Activated CD8-positive, alpha-beta memory T cell treated with anti-CD3 and anti-CD28 coated beads for 36 hours (primary cell): Measurements from ENCODE around the gene BABAM2. TPM values are rescaled to one million over a fixed set of nuclear protein-coding genes. Genes with fewer than 3 reads are reported as not detected.

Experiments
- CTCF ChIA-PET: fragments of 350-600 bp; sonication (Branson Sonifier 250); formaldehyde crosslinking; loops from one replicate; lab custom pipeline; 2021; ENCODE audit warnings: antibody characterized with exemption; lab: Charles Lee
- POLR2A ChIA-PET: fragments of 350-600 bp; sonication (Branson Sonifier 250); formaldehyde crosslinking; loops from one replicate; lab custom pipeline; 2021; ENCODE audit warnings: antibody characterized with exemption; lab: Charles Lee
- total RNA-seq, 2 experiments: library from RNA; stranded (reverse); gene quantifications; one replicate each; pipeline ENCODE4 v1.2.3, GENCODE V29; 2021

BABAM2 gene
- total RNA-seq, 2 experiments from 2014 or later = 79.4 to 79.9 TPM

DNA sequence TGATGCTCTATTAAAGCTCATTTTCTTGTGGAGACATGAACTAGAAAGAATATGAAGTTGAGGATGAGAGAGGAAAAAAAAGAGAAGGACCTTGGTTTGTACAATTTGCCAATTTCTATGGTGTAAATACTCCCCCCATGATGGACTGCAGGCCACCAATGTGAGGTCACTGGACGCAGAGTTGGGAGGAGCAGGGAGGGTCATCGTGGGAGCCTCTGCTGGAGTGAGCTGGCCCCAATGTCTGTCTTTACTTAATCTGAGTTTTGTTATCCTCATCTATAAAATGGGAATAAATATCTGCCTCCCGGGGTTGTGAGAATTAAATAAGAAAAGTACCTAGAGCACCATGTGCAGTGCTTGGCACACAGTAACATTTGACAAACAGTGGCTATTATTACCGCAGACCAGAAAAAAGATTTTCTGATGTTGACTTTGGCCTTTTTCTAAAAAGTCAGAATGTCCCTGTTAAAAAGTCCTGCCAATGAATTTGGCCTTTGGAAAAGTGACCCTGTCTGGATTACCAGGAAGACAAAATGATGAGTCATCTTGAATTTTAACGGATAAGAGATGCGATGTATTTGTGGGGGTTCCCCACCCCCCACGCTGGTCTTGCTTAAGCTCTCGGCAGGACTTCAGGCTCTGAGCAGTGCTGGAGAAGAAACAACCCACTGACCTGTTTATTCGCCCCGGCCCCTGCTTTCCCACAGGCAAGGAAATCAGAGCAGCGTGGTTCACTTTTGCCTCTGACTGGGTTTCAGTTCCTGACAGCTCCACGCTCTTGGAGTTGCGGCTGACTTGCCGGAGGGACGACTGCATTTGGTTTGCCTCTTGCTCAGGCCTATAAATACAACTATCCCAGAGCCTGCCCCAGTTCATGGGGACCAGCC, 451.8 kb downstream of the BABAM2 start:
- CTCF ChIA-PET = no interaction called here
- POLR2A ChIA-PET = no interaction called here

DNA sequence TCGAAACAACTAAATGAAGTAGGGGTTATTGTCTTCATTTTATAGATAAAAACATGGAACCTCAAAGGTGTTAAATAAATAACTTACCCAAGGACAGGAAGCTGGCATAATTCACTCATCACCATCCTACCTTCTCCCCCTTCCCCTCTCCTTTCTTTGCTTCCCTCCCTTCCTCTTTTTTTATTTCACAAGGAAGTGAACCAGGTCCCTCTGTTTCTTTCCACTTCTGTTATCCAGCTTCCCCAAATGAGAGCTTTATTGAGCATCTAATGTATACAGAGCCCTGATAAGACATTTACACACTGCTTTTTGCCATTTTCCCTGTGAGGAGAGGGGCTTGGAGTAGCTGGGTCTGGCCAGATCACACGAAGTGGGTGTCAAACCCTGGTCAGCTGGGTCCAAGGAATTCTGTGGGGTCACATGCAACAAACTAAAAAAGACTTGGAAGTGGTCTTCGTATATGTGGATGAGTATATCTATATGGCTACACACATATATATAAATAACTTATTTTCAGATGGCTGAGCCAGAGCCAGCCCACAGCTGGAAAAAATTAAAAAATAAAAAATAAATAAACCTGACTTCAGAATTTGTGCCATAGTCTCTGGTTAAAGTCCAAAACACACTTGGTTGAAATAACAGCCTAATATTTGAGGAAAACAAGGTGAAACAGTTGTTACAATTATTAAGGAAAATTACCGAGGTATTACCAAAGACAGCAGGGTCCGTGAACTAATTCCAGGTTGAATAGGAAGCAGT, 452.8 kb downstream of the BABAM2 start:
- ChIA-PET CTCF (interaction anchor here (0.6 to 1.5 kb wide), 2 partner anchors 14 to 37 kb away, joined by 3 read pairs; no protein-coding TSS in a partner anchor), POLR2A (no interaction called here)

DNA sequence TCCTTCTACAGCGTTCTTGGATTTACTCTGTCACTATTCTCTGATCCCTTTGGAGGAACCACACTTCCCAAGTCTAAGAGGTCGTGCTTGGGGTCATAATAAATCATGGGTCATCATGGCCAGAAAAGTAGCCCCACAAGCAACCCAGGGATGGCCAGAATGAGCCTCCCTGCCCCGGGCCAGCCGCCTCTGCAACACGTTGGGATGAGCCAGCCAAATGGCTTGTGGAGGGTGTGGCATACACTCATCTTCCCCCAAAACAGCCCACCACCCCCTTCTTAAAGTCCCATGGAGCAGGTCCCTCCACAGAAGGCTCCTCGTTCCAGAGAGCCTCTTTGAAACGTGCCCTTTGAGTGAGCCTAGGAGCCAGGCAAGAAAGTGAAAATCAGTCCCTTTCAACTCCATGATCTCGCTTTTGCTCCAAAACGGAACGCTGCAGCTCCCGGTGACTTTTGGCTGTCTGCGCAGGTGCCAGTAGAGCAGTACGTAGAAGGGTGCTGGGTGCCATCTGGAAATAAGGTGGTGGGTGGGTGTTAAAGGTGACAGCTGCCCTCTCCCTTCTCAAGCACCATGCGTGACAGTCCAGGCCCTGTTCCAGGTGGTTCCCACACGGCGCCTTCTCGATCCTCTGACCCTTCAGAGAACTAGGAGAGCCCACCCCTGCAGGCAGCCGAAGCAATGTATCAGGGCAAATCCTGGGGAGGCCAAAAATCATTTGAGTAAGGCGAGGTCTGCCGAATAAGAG, 453.6 kb downstream of the BABAM2 start:
- POLR2A ChIA-PET = no interaction called here

DNA sequence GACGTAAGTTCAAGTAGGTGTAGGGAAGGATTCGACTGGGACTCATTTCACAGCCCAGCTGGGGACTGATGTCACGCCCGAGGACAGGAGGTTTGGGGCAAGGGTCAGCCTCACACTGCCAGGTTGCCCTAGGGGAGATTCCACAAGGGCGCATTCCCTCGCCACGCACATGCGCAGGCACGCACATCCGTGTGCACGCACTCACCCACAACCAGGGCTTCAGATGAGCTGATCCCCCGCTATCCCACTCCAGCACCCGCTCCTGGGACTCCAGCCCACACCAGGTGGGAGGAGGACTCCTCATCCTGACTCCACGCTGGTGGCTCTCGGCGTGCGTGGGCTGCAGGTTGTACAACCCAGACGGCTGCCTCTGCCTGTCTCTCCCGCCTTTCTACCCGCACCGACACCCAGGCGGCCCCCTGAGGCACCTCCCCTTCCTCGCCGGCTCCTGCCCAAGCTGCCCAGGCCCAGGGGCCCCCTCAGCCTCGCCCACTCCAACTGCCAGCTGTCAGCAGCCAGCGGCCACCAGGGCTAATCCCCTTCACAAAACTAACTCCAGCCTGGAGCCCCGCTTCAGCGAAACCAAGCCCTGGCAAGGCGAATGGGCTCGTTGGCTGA, 454.3 kb downstream of the BABAM2 start:
- CTCF ChIA-PET = no interaction called here
- POLR2A ChIA-PET = no interaction called here

More for the DNA sequence above, 453.6 kb downstream of the BABAM2 start:
- CTCF ChIA-PET = interaction anchor here (1.5 kb wide), 1 partner anchor 13 kb away, joined by 3 read pairs; no protein-coding TSS in a partner anchor

DNA sequence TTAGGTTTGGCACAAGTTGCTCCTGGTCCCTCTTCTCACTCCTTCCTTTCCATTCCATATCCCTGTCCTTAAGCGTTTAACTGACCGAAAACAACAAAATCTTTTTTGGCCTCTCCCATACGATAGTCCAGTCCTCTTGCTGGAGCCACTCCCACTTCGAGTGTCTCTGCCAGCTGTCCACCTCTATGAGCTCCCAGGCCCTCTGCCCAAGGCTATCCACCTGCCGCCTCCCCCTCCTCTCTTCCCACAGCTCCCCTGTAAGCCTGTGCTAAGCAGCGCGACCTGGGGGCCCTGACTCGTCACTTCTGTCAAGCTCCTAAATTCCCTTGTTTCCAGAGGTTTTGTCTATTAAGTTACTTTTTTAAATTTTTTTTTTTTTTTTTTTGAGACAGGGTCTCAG, 455.1 kb downstream of the BABAM2 start:
- ChIA-PET POLR2A (no interaction called here), CTCF (no interaction called here)

DNA sequence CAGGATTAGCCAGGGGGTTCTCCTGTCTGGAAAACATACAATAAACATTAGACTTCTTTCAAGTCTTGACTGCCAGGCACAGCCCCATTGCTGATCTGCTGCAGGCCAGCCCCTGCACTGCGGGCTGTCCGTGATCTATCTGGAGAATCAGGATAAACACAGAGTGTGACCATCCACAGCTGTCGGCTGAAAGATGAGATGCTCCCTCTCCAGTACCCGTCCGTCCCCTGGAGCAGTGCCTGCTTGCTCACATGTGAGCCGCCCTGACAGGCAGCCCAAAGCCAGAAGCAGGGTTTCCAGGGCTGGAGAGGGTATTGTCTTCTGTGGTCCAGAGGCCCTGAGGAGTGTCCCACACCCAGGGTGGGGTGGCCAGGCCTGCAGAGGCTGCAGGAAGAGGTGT, 456.1 kb downstream of the BABAM2 start:
- ChIA-PET CTCF (no interaction called here), POLR2A (no interaction called here)

DNA sequence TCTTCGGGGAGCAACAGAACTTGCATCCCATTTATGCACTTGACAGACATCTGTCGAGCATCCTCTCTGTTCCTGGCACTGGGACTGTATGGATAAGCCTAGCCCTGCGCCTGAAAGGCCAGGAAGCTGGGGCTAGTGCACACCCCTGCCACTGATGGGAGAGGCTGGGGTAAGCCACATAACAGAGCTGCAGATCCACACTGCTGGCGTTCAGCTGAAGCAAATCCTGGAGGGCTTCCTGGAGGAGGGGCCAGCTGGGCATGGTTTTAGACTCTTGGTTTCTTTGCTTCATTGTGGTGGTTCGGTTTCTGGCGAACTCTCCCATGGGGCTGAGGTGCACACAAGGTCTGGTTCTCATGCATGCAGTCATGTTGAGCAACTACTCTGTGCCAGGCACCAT, 456.7 kb downstream of the BABAM2 start:
- ChIA-PET POLR2A (no interaction called here), CTCF (no interaction called here)

DNA sequence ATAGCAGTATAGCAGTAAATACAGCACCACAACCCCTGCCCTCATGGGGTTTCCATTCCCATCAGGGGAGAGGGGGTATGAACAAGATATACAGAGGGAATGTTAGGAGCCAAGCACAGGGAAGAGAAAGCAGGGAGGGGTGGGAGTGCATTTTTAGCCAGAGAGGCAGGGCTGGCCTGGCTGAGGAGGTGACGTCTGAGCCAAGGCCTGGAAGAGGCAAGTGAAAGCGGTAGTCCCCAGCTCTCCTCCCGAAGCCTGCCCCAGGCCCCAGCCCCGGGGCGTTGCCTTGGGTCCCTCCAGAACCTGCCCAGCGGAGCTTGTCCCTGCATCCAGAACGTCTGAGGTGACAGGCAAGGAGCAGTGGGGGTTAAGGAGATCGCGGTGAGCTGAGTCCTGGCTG, 457.1 kb downstream of the BABAM2 start:
- CTCF ChIA-PET = interaction anchor here (0.5 kb wide), 1 partner anchor 393 kb away, joined by 4 read pairs; no protein-coding TSS in a partner anchor
- POLR2A ChIA-PET = no interaction called here

DNA sequence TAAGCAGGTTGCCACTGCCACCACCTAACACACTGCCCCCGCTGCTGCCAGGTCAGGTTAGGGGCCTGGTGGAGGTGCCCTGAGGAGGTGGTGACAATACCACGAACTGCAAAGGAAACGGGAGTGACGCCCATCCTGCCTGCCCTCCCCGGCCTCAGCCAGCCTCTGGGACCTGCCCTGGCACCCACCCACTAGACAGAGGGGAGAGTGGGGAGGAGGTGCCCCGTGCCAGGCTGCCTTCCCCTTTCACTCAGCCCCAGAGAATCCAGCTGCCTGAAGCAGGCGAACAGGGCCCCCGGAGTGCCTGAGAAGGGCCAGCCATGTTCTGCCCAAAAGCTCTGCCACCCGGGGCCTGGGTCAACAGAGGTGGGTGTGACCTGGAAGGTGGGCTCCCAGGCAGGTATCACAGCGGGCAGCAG, 457.6 kb downstream of the BABAM2 start:
- ChIA-PET CTCF (interaction anchor here (0.5 kb wide), 1 partner anchor 392 kb away, joined by 4 read pairs; no protein-coding TSS in a partner anchor), POLR2A (no interaction called here)

DNA sequence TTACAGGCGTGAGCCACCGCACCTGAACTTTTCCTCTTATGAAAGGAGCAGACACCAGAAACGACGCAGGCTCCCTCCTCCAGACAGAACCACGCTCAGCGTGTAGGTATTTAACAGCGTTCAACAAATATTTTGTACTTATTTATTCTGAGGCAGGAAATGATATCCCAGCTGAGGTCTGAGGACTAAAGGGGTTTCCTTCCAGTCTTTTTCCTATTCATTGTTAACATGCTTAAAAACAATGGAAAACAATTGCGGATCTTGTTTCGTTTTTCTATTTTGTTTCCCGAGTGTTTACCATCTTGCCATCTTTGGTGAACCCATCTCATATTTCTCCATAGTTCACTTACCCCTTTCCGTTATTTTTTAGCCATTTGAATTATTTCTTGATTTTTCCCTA, 458.4 kb downstream of the BABAM2 start:
- ChIA-PET POLR2A (no interaction called here), CTCF (no interaction called here)

DNA sequence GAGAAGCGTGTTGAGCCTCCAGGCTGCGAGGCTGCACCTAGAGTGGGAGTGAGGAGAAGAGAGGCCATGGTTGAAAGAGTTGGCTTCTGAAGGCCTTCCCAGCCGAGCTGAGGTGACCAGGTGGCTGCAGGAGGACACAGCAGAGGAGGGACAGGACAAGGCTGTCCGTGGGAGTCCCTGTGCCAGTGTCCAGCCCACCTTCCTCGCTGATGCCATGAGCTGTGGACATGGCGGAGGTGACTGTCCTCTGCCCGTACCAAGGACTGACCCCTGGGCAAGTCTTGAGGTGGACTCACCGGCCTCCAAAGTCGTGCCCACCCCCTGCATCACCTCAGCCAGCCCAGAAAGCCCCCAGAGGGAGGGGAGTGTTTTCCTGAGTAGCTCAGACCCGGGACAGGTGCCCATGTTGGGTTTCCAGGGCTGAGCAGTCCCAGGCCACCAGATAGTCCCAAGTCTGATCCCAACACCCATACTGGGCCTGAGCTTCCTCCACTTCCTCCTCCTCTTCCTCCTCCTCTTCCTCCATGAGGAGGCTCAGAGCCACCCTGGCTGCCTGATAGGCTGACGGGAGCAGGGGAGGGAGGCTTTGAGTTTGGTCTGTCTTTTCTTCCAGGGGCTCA, 459.1 kb downstream of the BABAM2 start:
- ChIA-PET POLR2A (no interaction called here), CTCF (interaction anchor here (1.4 kb wide), 1 partner anchor 9 kb away, joined by 3 read pairs; no protein-coding TSS in a partner anchor)

DNA sequence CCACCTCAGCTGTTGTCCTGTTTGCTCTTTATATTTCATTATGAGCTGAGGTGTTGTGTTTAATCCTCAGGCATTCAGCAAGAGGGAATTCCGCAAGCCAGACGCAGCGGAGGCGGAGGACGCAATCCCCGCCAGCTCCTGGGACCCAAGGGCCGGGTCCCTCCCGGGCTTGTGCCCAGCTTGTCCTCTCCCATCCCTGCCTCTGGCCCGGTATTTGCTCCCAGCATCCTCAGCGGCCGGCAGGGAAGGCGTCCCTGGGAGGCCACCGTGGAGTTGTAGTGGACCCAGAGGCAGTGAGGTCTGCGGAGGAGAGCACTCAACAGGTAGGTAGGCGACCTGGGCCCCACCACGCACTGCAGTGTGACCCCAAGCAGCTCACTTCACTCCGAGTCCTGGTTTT, 459.7 kb downstream of the BABAM2 start:
- ChIA-PET CTCF (interaction anchor here (1.4 kb wide), 1 partner anchor 9 kb away, joined by 3 read pairs; no protein-coding TSS in a partner anchor), POLR2A (no interaction called here)

DNA sequence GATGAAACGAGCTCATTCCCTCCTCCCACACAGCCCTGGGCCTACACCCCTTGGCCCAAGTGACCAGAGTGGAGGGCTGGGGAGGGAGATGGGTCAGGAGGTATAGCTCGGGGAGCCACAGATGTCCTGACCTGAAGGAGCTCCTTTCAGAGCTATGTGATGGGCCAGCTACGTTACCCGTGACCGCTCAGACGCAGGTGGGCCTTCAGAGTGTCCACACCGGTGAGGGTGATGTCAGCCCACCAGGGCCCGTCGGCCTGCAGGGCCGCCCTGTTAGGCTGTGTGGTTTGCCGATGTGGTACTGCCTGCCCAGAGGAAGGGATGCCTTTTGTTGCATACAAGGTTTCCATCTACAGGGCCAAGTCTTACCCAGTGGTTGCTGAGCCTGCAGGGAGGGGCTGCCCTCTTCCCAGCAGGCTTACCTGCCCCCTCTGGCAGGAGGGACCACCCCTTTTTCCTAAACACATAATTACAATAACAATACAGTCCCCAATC, 460.3 kb downstream of the BABAM2 start:
- POLR2A ChIA-PET = no interaction called here
- CTCF ChIA-PET = interaction anchor here (1.4 kb wide), 1 partner anchor 8 kb away, joined by 3 read pairs; no protein-coding TSS in a partner anchor

DNA sequence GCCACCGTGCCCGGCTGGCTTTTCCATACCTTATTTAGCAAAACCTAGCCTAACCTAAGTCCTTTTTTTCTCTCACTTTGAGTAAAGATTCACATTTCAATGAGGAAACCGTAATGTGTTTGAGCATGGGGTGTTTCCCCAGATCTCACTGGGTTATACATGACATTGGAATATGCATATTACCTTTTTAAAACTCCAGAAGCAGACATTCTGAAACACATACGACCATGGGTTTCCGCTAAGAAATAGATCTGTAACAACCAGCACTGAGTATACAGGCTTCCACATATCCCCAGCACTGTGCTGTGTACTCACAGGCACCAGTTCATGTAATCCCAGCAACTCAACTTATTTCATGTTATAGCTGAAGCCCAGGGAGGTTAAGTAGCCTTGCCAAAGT, 461.1 kb downstream of the BABAM2 start:
- ChIA-PET POLR2A (no interaction called here), CTCF (no interaction called here)

DNA sequence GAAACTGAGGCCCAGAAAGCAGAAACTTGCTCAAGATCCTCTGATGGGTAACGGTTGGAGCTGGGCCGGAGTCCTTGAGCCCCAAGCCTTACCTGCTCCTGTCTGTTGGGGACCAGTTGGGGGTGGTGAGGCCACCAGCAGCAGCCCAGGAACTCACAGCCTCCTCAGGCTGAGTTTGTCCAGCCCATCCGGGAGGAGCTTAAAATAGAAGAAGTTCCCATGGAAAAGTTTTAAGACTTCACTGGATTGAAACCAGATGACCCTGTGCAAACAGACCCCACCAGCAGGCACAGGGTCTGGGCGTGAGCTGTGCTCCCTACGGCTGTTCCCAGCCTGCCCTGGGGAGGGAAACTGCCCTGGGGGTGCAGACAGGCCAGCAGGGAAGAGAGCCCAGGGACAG, 461.6 kb downstream of the BABAM2 start:
- ChIA-PET POLR2A (no interaction called here), CTCF (no interaction called here)

DNA sequence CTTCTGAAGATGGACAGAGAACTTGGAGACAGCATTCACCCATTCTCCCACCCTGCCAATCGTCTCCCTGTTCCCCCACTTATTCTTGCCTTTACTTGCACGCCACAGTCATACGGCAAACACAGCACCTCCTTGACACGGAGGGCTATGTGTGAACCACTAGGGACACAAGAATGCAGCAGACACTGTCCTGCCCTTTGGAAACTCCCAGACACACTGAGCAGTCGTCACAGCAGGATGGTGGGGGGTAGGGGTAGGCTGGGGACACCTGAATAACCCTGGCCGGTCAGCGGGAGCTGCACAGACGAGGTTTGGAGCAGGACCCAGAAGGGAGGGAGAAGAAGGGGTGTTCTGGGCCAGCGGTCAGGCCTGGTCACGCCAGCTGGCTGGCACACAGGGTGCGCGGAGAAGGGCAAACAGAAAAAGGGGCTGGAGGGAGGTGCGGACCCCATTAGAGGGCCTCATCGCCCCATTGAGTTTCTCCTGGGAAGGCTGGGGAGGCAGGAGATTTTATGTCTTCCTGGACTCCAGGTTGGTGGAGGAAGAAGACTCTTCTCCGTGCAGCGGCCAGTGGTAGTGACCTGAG, 462.2 kb downstream of the BABAM2 start:
- ChIA-PET CTCF (no interaction called here), POLR2A (no interaction called here)

DNA sequence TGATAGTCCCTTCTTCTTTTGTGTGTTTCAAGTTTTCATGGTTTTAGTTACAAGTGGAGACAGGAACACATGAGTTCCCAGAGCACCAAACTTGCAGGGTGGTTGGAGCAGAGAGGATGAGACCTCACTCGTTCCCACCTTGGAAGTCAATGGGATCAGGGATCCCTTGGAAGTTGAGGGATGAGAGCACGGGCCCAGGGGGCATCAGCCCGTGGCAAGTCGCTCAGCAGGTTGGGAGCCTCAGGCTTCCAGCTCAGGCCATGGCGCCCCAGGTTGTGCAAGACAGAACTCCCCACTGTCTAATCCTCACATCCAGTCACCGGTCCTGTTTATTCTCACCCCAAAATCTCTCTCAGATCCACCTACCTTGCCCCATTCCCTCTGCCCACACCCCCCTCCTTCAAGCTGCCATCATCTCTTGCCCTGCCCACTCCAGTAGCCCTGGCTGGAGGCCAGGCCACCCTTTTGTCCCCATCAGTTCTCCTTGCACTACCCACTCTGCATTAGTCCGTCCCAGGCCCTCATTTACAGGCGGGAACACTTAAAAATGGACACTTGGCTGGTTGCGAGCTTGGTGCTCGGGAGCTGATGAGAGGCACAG, 464.5 kb downstream of the BABAM2 start:
- POLR2A ChIA-PET = no interaction called here
- CTCF ChIA-PET = interaction anchor here (1.1 kb wide), 1 partner anchor 46 kb away, joined by 3 read pairs; no protein-coding TSS in a partner anchor
